GM21390 (cell line): ENCODE results near the gene EFNA3.

Experiments used
- ATAC-seq: cut with Tn5 transposase; IDR thresholded peaks from one replicate; pipeline ENCODE4 v1.9.1; 2021; ENCODE audit not compliant: unreplicated experiment

The EFNA3 gene

GRCh38 chr1:155048449-155049334 lies 29.9 kb upstream of the EFNA3 start:
- ATAC-seq: no peak

GRCh38 chr1:155049651-155050559 lies 28.7 kb upstream of the EFNA3 start:
- no peak for ATAC-seq

GRCh38 chr1:155050560-155051341 lies 27.9 kb upstream of the EFNA3 start, which contains the start of gene ADAM15:
ADAM15 (plus strand) TSS chr1:155051316; CDS start chr1:155051387, 71 bp downstream.
- ATAC-seq: peak; percentile 64

- ATAC-seq: peak; percentile 10
These were observed 27.3 kb upstream of the EFNA3 start for GRCh38 chr1:155051342-155051776.

- ATAC-seq: no peak
These were observed 26.7 kb upstream of the EFNA3 start for GRCh38 chr1:155051777-155052398.

- no peak for ATAC-seq
These were observed 25.9 kb upstream of the EFNA3 start for GRCh38 chr1:155052439-155053395.

- ATAC-seq: no peak
These were observed 25.0 kb upstream of the EFNA3 start for GRCh38 chr1:155053531-155054105.

GRCh38 chr1:155057104-155057503 lies 21.5 kb upstream of the EFNA3 start:
- no peak for ATAC-seq

GRCh38 chr1:155057788-155058211 lies 20.8 kb upstream of the EFNA3 start:
- no peak for ATAC-seq

- no peak for ATAC-seq
These were observed 17.9 kb upstream of the EFNA3 start for GRCh38 chr1:155060736-155061135.

- ATAC-seq: no peak
These were observed 17.1 kb upstream of the EFNA3 start for GRCh38 chr1:155061381-155062150.

- no peak for ATAC-seq
These were observed 16.4 kb upstream of the EFNA3 start for GRCh38 chr1:155062151-155062686.

GRCh38 chr1:155062702-155063411 lies 15.8 kb upstream of the EFNA3 start:
- ATAC-seq: no peak

GRCh38 chr1:155063550-155064110 lies 15.0 kb upstream of the EFNA3 start, which contains the start of gene EFNA4:
EFNA4 (plus strand) TSS chr1:155063740; CDS start chr1:155063824, 84 bp downstream.
- peak; percentile 60 for ATAC-seq

GRCh38 chr1:155064111-155064831 lies 14.4 kb upstream of the EFNA3 start:
- ATAC-seq: no peak

GRCh38 chr1:155064832-155065429 lies 13.7 kb upstream of the EFNA3 start:
- no peak for ATAC-seq
